GM21576 (cell line): ENCODE measurements around the gene GLRA3.
"Not testable (repeated sequence)": the region's sequence is repeated elsewhere in the genome, so short reads cannot be mapped to it uniquely, and the experiment has no call there.

Experiments used
- ATAC-seq: cut with Tn5 transposase; IDR thresholded peaks from one replicate; pipeline ENCODE4 v1.9.1; 2021; ENCODE audit warnings: mild to moderate bottlenecking, moderate library complexity; ENCODE audit not compliant: unreplicated experiment

Gene GLRA3

DNA sequence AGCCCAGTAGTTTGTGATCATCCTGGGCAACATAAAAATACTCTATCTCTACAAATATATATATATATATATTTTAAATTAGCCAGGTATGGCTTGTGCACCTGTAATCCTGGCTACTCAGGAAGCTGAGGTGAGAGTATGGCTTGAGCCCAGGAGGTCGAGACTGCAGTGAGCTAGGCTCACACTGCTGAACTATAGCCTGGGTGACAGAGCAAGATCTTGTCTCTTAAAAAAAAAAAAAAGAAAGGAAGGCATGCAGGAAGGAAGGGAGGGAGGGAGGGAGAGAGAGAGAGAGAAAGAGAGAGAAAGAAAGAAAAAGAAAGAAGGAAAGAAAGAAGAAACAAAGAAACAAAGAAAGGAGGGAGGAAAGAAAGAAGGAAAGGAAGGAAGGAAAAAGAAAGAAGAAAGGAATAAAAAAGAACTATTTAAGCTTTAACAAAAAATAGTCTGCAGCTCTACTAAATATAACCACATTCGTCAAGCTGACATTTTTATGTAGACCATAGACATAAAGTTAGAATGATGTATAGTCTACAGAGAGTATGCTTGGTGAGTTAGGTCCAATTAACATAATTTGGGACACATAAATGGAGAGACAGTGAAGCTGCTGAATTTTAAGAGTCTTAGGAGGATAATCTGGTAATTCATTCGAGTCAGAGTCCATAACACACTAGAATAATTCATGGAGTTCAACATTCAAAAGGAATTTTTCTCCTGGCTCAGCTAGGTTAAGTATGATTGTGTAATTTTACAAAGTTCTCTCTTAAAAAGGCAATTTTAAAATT lies 111.9 kb downstream of the GLRA3 start:
- ATAC-seq = no peak

GRCh38 chr4:174714393-174715211 lies 114.4 kb downstream of the GLRA3 start:
- ATAC-seq = peak; percentile 88

DNA sequence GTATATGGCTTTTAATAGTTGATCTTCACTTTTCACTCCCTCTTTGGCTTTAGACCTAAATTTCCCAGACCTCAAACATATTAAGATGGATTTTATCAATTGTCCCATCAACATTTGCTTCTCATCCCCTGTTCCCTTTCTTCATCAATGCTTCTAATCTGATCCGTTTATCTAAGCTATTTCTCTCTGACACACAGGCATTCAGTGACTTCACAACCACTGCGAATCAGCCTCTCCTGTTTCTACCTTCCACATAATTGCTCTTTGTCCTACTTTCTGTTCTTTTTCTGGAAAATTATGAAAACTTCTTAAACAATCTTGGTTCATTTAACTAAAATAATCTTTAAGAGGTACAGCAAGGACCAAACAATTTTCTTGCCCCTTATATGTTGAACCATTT lies 115.2 kb downstream of the GLRA3 start:
- ATAC-seq = no peak

DNA sequence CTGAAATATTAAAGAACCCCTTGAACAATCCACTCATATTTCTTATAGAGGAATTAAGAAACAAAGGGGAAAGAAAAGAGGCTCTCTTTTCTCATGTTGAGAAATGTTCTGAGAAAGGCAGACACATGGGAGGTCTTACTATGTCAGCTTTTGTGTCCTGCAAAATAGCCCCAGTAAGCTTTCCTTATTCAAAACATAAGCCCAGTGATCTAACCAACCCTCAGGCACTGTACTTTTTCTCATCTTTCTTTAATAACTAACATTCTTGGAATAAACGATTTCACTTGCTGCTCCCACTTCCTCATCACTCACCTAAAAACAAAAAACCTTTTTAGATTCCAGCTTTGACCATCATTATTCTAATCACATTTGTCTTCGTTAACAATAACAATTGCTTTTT lies 115.9 kb downstream of the GLRA3 start:
- ATAC-seq = no peak

DNA sequence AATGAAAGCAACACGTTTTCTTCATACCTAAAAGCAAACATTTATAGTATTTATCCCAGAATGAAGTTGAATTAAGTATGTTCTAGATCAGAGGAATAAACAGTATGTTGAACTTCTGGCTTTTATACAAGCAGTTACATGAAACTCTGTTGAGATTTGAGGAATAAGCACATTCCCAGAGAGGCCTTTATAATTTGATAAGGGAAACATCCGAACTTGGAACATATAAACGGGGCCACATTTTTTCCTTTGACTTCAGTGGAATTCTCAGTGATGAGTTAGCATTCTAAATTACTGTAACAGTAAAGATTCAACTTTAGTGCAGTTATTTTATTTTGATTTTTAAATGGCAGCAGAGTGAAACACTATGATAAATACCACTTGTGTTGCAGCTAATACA lies 119.5 kb downstream of the GLRA3 start:
- ATAC-seq = no peak

DNA sequence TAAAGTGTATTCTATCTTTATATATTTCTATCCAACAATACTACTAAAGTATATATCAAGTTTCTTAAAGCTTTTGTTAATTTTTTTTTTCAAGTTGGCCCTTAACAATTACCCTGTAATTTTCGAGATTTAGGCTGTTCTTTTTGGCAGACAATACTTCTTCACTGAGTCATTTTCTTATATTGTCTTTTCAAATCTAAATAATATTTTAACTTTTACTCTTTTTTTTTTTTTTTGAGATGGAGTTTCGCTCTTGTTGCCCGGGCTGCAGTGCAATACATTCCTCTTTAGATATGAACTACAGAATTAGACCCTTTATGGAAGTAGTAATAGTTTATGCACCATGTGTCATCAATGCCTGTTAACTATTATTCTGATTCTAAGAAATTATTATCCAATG lies 120.7 kb downstream of the GLRA3 start:
- ATAC-seq = no peak

DNA sequence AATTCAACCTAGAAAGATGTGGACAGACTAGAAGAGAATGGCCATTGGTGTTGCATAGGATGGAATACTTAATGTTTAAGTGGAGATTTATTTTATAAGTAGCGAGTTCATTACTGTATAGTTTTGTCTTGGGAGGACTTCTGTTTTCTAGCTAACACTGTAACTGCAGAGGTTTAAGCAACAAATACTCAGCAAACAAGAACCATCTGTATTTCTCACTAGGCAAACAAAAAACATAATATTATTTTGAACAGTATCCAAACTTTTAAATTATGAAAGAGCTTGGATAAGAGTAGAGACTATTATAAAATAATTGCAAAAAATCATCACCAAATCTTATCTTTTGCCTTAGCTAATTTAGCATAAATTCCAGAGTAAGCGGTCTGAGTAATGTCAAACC lies 121.1 kb downstream of the GLRA3 start:
- ATAC-seq = no peak

DNA sequence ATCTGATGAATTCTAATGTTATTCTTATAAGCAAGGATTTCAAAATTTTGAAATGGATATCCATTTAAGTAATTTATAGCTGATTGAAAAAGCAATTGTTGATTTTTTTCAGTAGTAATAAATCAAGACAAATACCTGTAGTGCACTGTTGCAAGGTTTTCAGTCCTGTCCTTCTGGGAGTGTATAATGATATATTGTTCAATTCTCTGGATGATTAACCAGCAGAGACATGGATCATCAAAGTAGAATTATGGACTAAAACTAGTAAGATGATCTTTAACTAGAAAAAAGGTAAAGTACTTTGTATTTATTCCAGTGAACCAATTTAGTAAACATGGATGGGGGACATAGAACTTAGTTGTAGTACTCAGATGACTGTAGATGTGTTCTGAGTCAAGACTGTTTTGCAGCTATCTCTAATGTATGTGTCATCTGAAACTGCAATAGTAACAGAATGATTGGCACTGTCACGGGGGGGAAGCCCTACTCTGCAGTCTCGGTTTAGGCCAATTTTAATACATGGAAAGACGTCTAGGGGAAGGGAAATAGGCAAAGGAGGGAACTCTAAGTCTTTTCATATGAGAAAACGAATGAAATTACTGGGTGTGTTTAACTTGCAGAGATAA lies 121.9 kb downstream of the GLRA3 start:
- peak; percentile 98 for ATAC-seq

DNA sequence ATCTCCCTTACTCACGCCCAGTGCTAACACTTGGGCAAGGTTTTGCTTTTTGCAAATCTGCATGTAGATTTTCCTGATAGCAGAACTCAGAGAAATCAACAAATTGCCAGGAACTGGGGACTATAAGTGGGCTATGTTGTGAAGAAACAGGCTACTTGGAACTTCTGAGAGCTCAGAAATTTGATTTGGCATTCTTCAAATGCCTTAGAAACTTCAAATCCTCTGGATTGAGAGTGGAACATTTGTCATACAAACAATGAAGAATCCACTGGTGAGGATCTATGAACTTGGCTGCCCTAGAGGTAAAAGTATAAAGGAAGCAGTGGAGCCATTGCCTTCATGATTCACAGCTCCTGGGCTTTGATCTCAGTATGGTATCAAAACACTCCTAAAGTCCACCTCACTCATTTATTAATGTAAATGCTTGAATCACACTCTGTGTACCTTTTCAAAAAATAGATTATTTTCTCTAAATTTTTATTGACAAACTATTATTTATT lies 126.0 kb downstream of the GLRA3 start:
- no peak for ATAC-seq

DNA sequence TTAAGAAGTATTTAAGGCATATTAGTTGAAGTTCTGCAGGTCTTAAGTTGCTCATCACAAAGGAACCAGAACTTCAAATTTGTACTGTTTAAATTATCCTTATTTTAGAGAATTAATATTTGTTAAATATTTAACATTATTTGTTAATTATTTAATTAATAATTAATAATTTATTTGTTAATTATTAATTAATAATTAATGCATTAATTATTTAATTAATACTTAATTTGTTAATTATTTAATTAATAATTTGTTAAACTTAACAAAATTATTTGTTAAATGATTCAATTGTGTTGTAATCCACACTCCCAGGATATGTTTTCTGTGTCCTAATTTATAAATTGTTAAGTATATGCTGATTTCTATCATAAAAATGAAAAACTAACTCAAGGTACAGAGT lies 129.4 kb downstream of the GLRA3 start:
- ATAC-seq = no peak

DNA sequence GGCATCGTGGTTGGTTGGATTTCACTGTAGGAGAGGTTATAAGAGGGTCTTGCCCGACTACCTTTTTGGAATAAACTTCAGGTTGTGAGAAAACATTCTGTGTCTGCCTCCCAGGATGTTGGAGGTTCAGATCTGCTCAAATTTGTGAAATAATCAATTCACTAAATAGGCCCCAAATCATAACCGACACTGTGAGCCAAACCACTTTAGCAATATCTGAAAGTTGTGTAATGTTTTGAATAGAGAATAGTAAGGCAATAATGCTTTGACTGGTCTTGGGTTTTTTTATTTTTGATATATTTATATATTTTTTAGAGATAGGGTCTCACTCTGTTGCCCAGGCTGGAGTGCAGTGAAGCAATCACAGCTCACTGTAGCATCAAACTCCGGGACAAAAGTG lies 131.2 kb downstream of the GLRA3 start:
- ATAC-seq = no peak

DNA sequence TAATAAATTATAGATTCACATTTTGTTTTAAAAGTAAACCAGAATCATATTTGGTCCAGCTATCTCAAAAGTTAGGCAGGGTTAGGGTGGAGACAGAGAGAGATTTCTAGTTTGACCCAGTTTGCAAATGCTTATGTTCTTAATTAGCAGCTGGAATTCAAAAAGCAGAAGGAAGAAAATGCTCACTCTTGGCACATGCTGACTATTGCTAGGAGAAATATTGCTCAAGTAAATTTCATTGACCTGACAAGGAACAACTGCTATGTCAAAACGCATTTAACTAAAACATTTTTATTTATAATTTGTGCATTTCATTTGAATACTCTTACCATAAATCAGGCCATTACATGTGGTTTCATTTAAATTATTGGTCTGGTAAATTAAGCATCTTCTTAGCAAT lies 131.8 kb downstream of the GLRA3 start:
- no peak for ATAC-seq

DNA sequence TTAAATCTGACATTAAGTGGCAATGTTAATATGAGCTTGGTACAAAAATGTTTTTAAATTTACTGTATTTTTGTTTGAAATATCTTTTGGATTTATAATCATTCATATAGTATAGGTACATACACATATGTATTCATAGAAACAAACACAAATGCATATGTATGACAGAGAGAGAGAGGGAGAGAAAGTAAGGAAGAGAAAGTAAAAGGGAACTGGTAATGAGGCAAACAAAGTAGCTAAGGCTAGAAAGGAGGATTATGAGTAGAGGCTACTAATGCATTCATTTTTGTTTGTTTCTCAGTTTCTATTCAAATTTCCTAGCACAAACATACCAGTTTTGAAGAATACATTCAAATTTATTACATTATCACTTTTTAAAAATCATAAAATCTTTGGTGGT lies 132.4 kb downstream of the GLRA3 start:
- ATAC-seq = no peak

DNA sequence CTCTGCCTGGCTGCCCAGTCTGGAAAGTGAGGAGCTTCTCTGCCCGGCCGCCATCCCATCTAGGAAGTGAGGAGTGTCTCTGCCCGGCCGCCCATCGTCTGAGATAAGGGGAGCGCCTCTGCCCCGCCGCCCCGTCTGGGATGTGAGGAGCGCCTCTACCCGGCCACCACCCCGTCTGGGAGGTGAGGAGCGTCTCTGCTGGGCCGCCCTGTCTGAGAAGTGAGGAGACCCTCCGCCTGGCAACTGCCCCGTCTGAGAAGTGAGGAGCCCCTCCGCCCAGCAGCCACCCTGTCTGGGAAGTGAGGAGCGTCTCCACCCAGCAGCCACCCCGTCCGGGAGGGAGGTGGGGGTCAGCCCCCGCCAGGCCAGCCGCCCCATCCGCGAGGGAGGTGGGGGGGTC lies 137.2 kb downstream of the GLRA3 start:
- not testable (repeated sequence) for ATAC-seq

- ATAC-seq = no peak
Measured at GRCh38 chr4:174690665-174691064, 138.4 kb downstream of the GLRA3 start.

GRCh38 chr4:174689618-174690017 lies 139.4 kb downstream of the GLRA3 start:
- ATAC-seq = no peak

DNA sequence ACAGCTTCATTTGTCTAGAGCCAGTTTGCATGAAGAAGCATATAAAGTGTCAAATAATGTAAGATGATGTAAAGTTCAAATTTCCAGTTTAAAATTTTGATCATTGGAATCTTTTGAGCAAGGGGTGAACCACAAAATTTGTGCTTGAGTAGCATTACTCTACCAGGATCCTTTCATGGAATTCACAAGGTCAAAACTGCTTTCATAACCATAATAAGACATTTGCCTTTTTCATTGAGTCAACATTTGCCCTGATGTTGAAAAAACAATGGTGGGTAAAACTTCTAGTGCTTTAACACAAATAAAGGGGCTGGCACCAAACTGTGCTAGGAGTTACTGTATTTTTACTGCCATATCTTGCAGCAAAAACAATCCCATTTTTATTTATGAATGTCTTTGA lies 142.2 kb downstream of the GLRA3 start:
- ATAC-seq = no peak

- no peak for ATAC-seq
Measured at GRCh38 chr4:174681723-174682300, 147.2 kb downstream of the GLRA3 start.

DNA sequence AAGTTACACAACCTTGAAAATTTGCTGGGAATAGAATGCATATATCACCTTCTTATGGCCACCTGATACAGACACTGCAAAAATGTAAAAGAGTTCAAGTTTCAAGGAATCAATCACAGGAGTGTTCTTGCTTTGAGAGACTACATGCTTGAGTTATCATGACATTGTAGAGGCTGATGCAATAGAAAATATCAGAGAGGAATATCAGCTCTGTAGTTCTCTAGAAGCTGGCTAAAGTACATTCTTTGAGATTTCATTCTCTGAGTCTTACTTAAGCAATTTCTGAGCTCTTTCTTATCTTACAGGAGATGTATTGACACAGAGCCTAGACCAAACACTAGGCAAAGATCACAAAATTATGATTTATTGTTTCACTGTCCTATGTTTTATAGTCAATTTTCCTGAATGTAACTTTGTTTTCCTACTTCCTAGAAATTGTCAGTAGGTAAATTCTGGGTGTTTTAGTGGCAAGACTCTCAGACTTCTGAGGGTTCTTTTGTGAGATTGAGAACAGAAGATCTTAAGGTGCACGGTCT lies 154.7 kb downstream of the GLRA3 start:
- ATAC-seq = no peak

GRCh38 chr4:174673865-174674264 lies 155.2 kb downstream of the GLRA3 start:
- no peak for ATAC-seq

GRCh38 chr4:174672276-174672675 lies 156.8 kb downstream of the GLRA3 start:
- no peak for ATAC-seq
